Stimulated activated CD8-positive, alpha-beta memory T cell treated with anti-CD3 and anti-CD28 coated beads, Interleukin-15, amount 100 ng/mL, for 1 hour (primary cell): ENCODE data around the gene GPS1.

Experiments used
- DNase-seq: peaks from one replicate; pipeline ENCODE4 v3.0.0-alpha.2; 2020; ENCODE audit warnings: low read depth

Gene GPS1

GRCh38 chr17:82014971-82015310 is 36.8 kb upstream of the GPS1 start:
- no peak for DNase-seq

DNA sequence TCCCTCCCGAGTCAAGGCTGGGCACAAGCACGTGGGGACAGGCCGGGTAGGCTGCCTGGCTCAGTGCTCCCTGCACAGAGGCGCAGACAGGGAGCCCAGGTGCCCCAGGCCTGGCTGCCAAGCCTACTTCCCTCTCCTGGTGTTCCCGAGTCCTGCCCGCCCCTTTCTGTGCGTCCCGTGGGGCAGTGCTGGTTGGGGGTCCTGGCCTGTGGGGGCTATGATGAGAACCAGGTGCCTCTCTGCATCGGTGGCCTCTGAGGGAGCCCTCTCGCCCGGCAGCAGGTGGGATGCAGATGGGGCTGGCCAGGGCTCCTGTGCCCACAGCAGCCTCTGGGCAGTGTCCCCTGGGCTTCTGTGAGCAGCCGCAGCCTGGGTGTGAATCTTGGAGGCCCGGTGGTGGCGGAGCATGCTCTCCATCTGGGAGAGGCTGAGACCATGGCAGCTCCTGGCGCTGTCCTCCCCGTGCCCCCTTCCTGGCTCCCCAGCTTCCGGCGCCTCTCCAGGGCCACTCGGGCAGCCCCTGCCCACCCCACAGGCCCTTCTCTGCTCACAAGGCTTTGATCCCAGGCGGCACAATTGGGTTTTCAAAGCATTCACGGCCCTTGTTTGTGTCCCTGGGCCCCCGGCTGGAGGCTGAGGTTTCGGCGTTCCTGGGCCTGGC is 36.3 kb upstream of the GPS1 start:
- DNase-seq, result no peak

- no peak for DNase-seq
These were observed 35.4 kb upstream of the GPS1 start for GRCh38 chr17:82016061-82016874.

DNA sequence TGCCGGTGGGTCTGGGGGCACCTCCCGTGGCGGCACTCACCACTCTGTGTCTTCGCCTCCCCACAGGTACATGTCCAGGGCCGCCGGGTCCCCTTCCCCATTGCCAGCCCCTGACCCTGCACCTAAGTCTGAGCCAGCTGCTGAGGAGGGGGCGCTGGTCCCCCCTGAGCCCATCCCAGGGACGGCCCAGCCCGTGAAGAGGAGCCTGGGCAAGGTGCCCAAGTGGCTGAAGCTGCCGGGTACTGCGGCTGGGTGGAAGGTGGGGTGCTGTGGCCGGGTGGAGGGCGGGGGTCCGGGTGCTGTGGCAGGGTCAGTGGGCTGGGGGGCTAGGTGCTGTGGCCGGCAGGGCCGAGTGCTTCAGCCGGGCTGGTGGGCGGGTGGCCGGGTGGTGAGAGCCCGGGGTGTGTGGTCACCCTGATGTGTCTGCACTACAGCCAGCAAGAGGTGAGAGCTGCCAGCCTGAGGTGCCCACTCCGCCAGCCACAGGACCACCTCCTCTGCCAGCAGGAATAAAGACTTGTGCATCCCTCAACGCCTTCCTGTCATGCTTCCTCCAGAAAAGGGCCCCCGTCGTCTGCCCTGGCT is 34.7 kb upstream of the GPS1 start:
- no peak for DNase-seq

DNA sequence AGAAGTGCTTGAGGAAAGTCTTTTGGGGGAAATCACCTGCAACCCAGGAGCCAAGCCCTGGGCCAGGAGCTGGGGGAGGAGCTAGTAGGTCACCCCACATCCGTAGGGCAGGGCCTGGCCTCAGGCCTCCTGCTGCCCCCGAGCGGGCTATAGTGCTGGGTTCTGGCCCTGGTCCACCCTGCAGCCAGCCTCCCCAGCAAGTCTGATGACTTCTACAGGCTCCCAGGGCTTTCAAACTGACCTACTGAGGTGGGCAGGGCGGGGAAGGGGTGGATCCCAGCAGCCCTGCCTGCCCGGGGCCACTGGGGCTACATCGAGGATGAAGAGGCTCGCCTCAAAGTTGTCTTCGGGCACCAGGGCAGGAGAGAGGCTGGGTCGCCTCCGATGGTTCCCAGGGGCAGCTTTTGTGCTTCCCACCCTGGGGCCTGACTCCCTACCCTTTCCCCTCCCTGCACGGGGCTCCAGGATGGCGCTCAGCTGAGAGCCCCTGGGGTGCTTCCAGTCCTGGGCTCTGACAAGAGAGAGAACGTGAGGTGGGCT is 34.0 kb upstream of the GPS1 start:
- no peak for DNase-seq

DNA sequence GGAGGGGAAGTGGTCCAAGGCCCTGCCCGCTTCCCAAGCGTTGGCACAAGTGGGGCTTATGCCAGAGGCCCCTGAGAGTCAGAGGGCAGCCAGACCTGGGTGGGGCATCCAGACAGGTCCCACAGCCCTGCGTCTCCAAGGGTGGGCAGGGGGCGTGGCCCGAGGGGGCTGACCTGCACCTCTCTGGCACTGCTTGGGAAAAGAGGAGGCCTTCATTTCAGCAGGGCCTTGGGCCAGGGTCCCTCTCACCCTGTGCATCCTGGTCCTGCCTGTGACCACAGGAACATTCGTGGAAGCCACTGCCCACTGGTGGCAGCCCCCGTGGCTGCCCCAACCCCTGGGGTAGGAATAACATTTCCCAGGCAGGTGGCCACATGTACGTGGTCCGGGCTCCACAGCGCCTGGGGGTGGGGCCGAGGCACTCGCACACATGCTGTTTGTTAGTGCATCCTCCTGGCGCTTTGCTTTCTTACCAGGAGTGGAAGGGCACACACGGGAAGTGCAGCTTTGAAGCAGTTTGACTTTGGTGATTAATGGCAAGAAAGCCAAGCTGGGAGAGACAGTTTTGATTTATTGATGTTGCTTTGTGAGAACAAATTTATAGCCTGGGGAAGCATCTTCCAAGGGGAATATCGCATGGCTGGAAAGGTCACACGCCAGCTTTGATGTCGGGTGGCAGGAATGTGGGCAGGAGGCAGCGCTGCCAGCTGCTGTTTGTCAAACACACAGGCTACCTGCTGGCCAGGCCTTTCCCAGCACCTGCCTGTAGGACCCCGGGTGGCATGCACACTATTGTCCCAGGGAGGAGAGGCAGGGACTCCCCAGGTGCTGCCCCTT is 33.3 kb upstream of the GPS1 start:
- DNase-seq, result no peak

DNA sequence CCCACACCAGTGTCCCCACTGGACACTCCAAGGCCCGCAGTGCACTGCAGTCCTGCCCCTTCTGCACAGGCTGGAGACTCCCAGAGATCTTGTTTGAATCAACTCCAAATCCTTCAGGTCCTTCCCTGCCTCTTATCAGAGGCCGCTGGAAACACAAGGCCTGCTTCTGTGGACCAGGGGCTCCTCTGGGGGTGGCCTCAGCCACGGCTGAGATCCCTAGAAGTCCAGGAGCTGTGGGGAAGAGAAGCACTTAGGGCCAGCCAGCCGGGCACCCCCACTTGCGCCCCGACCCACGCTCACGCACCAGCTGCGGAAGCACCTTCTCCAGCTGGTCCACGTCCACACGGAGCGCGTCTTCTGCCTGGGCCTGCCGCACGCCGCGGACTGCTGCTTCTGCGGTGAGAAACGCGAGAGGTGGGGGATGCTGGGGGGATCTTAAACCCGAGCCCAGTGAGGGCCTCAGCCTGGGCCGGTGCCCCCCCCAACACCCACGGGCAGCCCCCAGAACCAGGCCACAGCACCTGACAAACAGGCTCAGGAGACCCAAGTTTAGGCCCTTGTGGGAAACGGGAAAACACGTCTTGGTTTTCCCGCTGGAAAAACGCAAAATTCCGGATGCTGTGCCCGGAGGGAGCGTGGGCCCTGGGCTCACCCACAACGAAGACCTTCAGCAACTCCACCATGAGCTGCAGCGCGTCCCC is 32.6 kb upstream of the GPS1 start:
- no peak for DNase-seq

DNA sequence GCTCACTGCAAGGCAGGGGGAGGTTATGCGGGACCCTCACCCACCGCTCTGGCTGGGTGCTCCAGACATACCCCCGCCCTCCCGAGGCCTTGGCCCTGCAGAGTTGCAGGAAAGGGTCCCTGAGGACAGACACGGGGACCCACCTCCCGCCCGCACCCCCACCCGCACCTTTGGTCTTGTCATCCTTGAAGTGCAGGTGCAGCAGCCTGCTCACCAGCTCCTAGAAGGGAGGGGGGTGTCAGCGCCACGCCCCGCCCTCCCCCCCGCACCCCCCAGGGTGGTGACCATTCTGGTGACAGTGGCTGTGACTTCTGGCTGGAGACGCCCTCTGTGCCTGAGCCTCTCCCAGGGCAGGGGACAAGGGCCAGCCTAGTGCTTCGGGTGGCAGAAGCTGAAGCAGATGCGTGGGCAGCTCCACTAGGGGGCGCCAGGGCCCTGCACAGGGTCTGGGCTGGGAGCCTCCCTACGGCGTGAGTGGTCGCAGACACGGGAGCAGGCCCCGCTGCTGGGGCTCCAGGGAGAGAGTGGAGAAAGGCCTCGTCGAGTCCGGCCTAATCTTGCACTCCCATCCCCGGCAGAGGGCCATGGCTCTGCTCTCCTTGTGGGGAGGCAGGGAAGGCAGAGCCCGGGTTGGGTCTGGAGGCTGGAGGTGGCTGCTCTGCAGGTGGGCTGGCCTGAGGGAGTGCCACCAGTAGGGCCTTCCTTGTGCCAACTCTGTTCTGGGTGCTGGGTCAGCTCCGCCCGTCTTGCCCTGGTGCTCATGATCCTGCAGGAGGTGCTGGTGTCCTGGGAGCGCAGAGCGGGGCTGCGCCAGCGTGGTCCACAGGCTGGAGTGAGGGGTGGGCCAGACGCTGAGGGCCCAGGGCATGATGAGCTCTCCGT is 31.8 kb upstream of the GPS1 start:
- peak; percentile 37 for DNase-seq

DNA sequence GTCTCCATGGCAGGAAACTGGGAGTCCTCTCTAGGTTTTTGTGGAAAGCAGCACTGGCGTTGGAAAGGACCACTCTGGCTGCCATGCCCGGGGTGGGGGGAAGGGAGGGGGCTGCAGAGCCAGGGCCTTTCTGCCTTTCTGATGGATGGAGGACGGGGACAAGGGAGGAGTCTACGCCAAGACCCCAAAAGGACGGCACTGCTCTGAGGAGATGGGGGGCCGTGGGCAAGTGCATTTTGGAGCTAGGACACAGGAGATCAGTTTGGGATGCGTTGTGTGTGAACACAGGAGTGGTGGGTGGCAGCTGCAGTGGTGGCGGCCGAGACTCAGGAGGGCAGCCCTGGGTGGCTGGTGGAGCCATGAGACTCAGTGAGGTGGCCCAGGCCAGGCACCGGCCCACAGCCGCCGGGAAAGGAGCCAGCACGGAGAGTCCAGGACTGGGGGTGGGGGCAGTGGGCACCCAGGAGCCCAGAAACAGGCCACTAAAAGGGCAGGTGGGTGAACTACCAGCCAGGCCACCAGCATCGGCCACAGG is 31.1 kb upstream of the GPS1 start:
- DNase-seq, result no peak

GRCh38 chr17:82021107-82021899 is 30.4 kb upstream of the GPS1 start:
- no peak for DNase-seq

- DNase-seq, result no peak
These were observed 29.8 kb upstream of the GPS1 start for GRCh38 chr17:82021900-82022309.

- no peak for DNase-seq
These were observed 29.3 kb upstream of the GPS1 start, which contains the start of gene CENPX for GRCh38 chr17:82022310-82022980. TSS of gene CENPX (minus strand) at chr17:82022878. CDS start at chr17:82022861, 17 bp downstream.

DNA sequence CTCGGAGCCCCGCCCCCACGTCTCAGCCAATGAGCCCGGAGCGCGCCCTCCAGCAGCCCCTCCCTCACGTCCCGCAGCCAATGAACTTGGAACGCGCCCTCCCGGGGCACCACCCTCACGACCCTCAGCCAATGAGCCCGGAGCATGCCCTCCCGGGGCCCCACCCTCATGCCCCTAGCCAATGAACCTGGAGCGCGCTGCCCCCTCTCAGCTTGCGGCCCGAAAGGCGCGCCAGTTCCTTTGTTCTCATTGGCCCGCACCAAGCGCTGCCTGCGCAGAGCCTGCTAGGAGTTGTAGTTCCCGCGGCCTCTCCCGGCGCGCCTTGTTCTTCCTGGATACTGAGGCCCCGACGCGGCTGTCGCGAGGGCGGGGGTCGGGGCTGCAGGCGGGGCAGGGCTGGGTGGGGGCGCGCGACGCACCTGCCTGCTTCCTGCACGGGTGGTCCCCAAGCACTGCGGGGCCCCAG is 28.7 kb upstream of the GPS1 start, which contains the start of gene LRRC45:
Gene LRRC45 (plus strand): TSS at position 325 of the 466 bp plus-strand sequence. CDS start 339 bp downstream, outside the sequence.
- DNase-seq, result peak; percentile 99

GRCh38 chr17:82023447-82024241 is 28.1 kb upstream of the GPS1 start:
- DNase-seq, result no peak

GRCh38 chr17:82024859-82025258 is 26.8 kb upstream of the GPS1 start:
- DNase-seq, result no peak

- no peak for DNase-seq
These were observed 26.1 kb upstream of the GPS1 start for GRCh38 chr17:82025401-82026107.

- DNase-seq, result no peak
These were observed 23.5 kb upstream of the GPS1 start for GRCh38 chr17:82028246-82028645.
